ENCODE results near the gene DNAH17.

DNA sequence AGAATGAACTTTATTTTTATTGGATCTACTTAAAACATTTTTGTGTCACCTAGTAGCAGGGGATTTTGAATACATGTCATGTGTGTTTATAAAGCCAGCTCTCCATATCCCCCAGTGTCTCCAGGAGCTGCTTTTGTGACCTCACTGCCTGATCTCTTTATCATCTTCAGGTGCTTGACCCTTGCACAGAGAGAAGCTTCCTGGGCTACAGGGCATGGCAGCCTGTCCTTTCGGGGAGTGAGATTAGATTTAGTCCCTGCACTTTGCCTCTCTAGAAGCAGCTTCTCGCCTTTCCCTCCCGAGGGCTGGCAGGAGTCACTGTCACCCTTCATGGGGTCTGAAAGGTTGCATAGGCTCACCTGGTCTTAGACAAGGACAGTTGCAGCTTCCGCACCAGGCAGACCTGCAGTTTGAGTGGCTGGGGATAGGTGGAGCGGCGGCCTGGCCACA lies 156.1 kb downstream of the DNAH17 start:
- TF ChIP-seq, protein P1, sequence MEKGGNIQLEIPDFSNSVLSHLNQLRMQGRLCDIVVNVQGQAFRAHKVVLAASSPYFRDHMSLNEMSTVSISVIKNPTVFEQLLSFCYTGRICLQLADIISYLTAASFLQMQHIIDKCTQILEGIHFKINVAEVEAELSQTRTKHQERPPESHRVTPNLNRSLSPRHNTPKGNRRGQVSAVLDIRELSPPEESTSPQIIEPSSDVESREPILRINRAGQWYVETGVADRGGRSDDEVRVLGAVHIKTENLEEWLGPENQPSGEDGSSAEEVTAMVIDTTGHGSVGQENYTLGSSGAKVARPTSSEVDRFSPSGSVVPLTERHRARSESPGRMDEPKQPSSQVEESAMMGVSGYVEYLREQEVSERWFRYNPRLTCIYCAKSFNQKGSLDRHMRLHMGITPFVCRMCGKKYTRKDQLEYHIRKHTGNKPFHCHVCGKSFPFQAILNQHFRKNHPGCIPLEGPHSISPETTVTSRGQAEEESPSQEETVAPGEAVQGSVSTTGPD (CRISPR knock-in tag; IDR thresholded peaks at IDR 0.05) = no peak
- TF ChIP-seq RAD21 (CRISPR knock-in tag; IDR thresholded peaks at IDR 0.05) (no peak), SP2 (CRISPR knock-in tag; IDR thresholded peaks at IDR 0.05) (no peak), SAFB2 (CRISPR knock-in tag; IDR thresholded peaks at IDR 0.05; ENCODE audit: borderline replicate concordance, low read depth) (no peak), KMT2B (CRISPR knock-in tag; IDR thresholded peaks at IDR 0.05) (no peak)

Measured in HepG2 (cell line).